Skin epidermis (tissue), 12 donors: ENCODE measurements around the gene PMPCA.
A peak's percentile ranks its signal among the peaks of the same experiment; 100 is the strongest.

ENCODE experiments used
- H3K27ac ChIP-seq, 21 experiments: fragments of 200-600 bp; sonication (generic) in 11 of 21; one replicate each; pipeline ENCODE4 v1.5.0; 2020; ENCODE audit warnings: mild to moderate bottlenecking in 3 of 21, inconsistent platforms in 2 of 21, moderate library complexity in 2 of 21
- H3K4me3 ChIP-seq, 7 experiments: fragments of 200-600 bp; sonication (generic) in 2 of 7; one replicate each; pipeline ENCODE4 v1.5.0; 2020; ENCODE audit warnings: inconsistent platforms in 2 of 7, mild to moderate bottlenecking in 2 of 7, moderate library complexity in 1 of 7

PMPCA gene

GRCh38 chr9:136391737-136392537, 18.5 kb upstream of the PMPCA start:
- H3K27ac ChIP-seq, result no peak overlapping the region
- H3K4me3 ChIP-seq, result no peak overlapping the region

DNA sequence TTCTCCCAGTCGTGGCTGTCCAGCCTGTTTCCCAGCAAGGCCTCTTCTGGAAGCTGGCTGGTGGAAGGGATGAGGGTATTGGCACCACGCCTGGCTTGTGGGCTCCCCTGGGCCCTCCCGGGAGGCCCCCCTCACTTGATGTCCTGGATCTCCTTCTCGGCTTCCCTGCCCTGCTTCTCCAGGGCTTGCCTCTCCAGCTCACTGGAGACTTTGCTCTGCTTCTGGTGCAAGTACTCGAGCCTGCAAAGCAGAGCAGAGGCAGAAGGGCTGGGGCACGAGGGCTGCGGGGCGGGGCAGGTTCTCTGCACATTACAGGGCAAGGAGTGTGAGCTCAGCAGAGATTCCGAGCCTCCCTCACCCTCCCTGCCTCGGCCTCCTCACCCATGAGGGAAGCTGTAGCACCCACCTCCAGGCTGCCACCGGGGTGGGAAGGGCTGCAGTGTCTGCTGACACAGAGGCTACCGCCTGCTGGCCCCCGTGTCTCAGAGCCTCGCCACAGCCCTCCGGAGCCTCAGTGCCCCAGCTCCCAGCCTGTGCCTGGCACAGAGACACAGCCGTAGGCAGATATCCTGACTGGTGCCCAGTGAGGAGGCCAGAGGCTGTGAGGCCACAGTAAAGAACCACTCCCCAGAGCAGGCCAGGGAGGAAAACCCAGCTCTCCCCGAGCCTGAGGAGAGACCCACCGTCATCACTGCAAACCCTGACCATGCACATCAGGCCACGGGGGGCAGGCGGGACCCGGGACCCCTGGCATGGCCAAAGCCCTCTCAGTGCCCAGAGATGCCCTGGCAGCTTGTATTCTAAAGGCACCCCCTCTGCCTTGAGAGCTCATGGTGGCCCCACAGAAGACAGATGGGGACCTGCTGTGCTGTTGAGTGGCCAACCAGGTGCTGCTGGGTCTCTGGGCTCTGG, 17.7 kb upstream of the PMPCA start:
- H3K27ac ChIP-seq, result no peak overlapping the region

GRCh38 chr9:136393531-136393930, 16.9 kb upstream of the PMPCA start:
- Histone ChIP-seq H3K4me3 (no peak overlapping the region), H3K27ac (no peak overlapping the region)

More for the DNA sequence above, 17.7 kb upstream of the PMPCA start:
- no peak overlapping the region for H3K4me3 ChIP-seq

- H3K4me3 ChIP-seq, result no peak overlapping the region
- no peak overlapping the region for H3K27ac ChIP-seq
Observed at GRCh38 chr9:136394312-136395019, 16.0 kb upstream of the PMPCA start.

- Histone ChIP-seq H3K4me3 (no peak overlapping the region), H3K27ac (no peak overlapping the region)
Observed at GRCh38 chr9:136395020-136395340, 15.5 kb upstream of the PMPCA start.

DNA sequence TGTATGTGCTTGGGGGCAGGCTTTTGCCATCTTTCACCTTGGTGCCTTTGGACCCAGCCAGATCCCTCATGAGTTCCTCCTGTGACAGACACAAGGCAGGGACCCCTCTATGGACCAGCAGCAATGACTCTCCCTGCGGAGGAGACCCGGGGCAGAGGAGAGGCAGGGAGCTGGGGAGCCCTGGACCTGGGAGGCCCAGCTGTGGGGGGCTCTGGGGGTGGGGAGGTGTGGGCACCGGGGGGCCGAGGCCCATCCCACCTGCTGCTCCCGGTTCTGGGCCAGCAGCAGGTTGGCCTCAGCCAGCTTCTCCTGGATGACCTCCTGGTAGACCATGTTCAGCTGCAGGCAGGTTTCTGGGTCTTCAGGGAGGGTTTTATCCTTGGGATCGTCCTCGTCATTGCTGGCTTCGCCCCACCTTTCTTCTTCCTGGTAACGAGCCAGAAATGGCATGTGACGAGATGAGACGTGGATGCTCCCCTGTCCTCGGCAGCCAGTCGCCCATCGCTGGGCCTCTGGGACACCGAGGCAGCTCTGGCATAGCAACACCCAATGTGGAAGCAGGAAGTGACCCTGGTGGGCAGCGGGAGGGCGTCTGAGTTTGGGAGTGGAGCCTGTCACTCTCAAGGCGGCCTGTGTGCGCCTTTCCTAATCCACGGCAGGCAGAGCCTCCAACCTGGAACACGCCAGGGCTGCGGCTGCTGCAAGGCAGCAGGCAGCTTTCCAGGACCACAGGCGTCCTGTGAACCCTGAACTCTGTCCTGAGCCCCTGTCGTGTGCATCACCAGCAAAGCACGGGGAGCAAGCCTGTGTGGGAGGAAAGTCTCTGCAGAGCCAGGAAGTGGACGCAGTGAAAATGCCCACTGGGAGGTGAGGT, 14.9 kb upstream of the PMPCA start:
- no peak overlapping the region for H3K27ac ChIP-seq
- no peak overlapping the region for H3K4me3 ChIP-seq

GRCh38 chr9:136396219-136396515, 14.3 kb upstream of the PMPCA start:
- Histone ChIP-seq H3K27ac (no peak overlapping the region), H3K4me3 (no peak overlapping the region)

GRCh38 chr9:136397643-136398042, 12.8 kb upstream of the PMPCA start:
- Histone ChIP-seq H3K27ac (no peak overlapping the region), H3K4me3 (no peak overlapping the region)

GRCh38 chr9:136398286-136398685, 12.2 kb upstream of the PMPCA start:
- Histone ChIP-seq H3K27ac (no peak overlapping the region), H3K4me3 (no peak overlapping the region)

DNA sequence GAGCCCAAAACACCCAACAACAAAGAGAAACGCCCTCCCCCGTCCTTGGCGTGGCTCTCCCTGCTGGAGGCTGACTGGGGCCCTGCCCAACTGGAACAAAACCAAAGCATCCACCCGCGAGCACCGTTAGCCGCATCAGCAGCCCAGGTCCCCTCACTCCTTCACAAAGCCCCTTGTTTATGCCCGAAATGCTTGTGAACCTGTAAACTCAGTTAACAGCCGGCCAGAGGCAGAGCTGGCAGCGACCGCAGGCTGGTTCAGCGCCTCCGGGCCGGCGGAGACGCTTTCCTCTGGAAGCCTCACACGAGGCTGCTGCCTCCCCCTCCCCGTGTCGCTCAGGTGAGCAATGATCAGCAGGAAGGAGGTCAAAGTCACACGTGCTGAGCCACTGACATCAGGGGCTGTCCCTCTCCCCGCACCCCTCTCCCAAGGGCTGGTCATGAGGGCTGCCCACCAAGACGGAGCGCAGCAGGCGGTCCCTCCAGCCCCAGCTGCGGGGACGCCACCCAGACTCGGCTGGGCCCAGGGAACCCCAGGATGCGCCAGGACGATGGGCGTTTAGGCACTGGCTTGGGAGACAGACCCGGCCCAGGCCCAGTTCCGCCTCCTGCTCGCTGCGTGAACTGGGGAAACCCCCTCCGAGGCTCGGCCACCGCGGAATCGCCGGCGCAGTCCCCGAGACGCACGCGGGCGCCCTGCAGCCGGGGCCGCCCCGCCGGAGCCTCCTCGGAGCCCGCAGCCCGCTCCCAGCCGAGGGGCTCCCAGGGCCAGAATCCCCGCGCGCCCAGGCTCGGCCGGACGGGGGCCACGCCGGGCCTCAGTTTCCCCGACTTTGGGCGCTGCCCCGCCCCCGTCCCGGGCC, 11.1 kb upstream of the PMPCA start:
- Histone ChIP-seq H3K27ac (peak overlapping the region in 20 of 21 experiments; percentile 35 to 88 (median 68)), H3K4me3 (peak overlapping the region; percentile 80 to 97 (median 94))

- Histone ChIP-seq H3K27ac (peak within 1 kb of the TSS in 20 of 21 experiments; percentile 35 to 88 (median 68)), H3K4me3 (peak within 1 kb of the TSS; percentile 80 to 97 (median 94))
Observed at GRCh38 chr9:136400038-136400834, 10.2 kb upstream of the PMPCA start, which contains the start of gene SNAPC4. Gene SNAPC4 (minus strand): TSS chr9:136400170. CDS start chr9:136398428, 1,742 bp downstream.

DNA sequence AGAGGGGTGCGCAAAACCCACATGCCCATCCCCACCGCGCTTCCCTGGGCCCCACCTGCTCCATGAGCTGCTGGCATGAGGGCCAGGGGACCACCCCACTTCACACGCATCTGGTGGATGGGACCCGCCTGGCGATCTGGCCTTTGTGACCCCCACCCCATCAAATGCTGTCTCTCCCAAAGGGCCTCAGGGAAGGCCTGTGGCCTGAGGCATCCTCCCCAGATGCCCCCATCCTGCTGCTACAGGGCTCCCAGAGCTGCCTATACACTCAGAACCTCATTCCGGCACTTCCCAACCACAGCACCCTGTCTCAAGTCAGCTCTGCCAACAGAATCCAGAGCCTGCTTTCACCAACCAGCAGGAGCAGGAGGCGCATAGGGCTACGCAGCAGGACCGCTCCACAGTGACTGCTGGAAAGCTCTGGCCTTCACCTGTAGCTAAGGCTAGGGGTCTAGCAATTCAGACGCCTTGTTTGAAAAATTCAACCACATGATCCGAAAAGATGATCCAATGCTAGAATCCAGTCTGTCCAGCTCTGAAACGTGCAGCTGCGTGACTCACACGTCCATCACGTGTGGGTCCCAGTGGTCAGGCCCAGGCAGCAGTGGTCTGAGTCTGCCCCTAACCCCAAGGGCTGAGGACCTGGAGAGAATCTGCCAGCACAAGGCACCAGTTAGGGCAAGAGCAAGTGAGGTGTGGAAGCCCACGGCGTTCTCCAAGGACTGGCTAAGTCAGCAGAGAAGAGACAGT, 9.1 kb upstream of the PMPCA start:
- peak overlapping the region in 1 of 21 experiments; percentile 85 for H3K27ac ChIP-seq
- H3K4me3 ChIP-seq, result no peak overlapping the region

DNA sequence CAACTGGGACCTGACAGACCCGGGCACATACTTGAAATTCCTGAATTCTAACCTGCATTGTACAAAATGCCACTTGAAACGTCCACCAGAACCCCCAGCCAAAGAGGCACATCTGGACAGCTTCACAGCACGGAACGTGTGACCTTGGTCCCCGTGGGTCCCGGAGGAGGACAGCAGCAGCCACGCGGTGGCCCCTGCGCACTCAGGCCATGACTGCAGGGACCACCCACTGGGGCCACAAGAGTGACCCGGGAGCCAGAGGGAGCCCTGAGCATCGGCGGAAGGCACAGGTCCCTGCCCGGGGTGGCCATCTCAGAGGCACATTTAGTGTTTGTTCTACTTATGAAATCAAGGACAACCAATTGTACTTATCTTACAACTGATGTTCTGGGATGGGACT, 8.4 kb upstream of the PMPCA start:
- Histone ChIP-seq H3K4me3 (no peak overlapping the region), H3K27ac (no peak overlapping the region)

DNA sequence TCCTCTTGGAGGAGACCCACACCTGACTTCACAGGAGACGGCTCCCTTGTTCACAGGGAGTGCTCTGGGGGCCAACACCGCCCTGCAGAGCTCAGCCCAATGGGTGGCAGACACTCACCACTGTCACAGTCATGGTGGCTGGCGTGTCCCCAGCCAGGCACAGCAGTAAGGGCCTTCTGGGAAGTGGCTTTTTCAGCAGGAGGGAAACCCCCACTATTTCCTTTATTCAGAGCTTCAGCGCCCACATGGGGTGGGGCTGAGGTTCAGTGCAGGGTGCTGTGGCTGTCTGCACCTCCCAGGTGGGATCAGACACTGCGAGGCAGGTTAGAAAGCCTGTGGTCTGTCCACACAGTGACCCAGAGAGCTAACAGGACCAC, 6.9 kb upstream of the PMPCA start:
- Histone ChIP-seq H3K27ac (peak overlapping the region in 10 of 21 experiments; percentile 35 to 79 (median 60)), H3K4me3 (no peak overlapping the region)

DNA sequence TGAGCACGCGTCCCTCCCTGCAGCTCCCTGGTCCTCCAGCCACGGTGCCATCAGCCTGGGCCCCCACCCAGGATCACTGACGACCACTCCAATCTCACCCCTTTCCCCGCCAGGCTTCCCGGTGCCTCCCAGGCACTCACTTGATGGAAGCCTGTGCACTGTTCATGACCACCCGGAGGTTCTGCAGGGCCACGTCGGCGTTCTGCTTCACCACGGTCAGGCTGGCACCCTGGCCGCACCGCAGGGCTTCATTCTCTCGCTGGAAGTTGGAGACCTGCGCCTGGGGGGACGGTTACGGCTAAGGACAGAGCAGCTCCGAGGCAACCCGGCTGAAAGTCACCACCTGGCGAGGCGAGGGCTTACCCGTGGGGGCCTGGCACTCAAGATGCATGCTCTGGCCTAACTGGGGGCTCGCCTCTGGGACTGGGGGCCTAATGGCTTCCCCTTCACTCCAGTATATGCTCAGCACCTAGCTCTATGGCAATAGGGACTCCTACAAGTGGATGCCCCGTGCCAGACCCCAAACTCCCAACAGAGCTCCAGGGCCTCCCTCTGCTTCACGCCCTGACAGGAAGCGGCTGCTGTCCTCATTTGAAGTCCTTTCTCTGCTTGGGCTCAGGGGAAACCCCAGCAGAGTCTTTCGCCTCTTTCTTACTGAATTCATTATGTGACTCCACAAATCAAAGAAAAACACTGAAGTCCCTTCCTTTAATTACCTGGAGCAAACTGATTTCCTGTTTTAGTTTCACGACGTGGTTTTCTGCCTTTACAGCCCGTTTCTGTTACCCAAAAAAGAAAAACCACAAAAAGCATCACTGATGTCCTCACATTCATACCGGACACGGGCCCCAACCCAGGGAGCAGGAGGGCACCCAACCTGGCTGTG, 6.3 kb upstream of the PMPCA start:
- H3K4me3 ChIP-seq, result no peak overlapping the region
- H3K27ac ChIP-seq, result peak overlapping the region in 11 of 21 experiments; percentile 26 to 79 (median 55)

DNA sequence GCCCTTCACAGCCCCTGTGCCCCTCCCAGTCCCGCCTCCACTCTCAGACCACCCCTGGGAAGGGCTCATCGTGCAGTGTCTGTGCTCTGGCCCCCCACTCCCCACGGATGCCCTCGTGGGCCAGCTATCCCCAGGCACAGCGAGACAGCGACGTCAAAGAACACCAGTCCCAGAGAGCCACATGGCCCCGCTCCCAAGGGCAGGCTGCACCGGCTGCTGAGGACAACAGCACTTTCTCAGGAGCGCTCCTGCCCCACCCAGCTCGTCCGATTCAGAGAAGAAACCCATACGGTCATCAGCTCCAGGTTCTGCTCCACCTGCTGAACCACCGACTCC, 5.7 kb upstream of the PMPCA start:
- Histone ChIP-seq H3K27ac (peak overlapping the region in 10 of 21 experiments; percentile 17 to 79 (median 60)), H3K4me3 (no peak overlapping the region)
